Measurements from ENCODE around the gene DIPK2A. TPM values are rescaled to one million over a fixed set of nuclear protein-coding genes. Genes with fewer than 3 reads are reported as not detected.

Gene DIPK2A
- 19.8 TPM for total RNA-seq
- polyA plus RNA-seq = 23.5 TPM
- long read RNA-seq, donor 1, full-length matches to known transcripts = 1 of 1 reads
- long read RNA-seq, donor 1, partial matches to known transcripts = 0 of 1 reads
- long read RNA-seq, donor 1, other reads (novel, unspliced or antisense) = 0 of 1 reads
- long read RNA-seq, donor 2, full-length matches to known transcripts = 13 of 13 reads
- long read RNA-seq, donor 2, partial matches to known transcripts = 0 of 13 reads
- long read RNA-seq, donor 2, other reads (novel, unspliced or antisense) = 0 of 13 reads
- long read RNA-seq, donor 3, full-length matches to known transcripts = 5 of 5 reads
- long read RNA-seq, donor 3, partial matches to known transcripts = 0 of 5 reads
- long read RNA-seq, donor 3, other reads (novel, unspliced or antisense) = 0 of 5 reads
- long read RNA-seq, donor 4, full-length matches to known transcripts = 7 of 32 reads
- long read RNA-seq, donor 4, partial matches to known transcripts = 25 of 32 reads
- long read RNA-seq, donor 4, other reads (novel, unspliced or antisense) = 0 of 32 reads
- long read RNA-seq, donor 5, full-length matches to known transcripts = 11 of 11 reads
- long read RNA-seq, donor 5, partial matches to known transcripts = 0 of 11 reads
- long read RNA-seq, donor 5, other reads (novel, unspliced or antisense) = 0 of 11 reads
- long read RNA-seq, donor 6, full-length matches to known transcripts = 7 of 7 reads
- long read RNA-seq, donor 6, partial matches to known transcripts = 0 of 7 reads
- long read RNA-seq, donor 6, other reads (novel, unspliced or antisense) = 0 of 7 reads
- long read RNA-seq, donor 7, full-length matches to known transcripts = 14 of 14 reads
- long read RNA-seq, donor 7, partial matches to known transcripts = 0 of 14 reads
- long read RNA-seq, donor 7, other reads (novel, unspliced or antisense) = 0 of 14 reads
- long read RNA-seq, donor 8, full-length matches to known transcripts = 4 of 4 reads
- long read RNA-seq, donor 8, partial matches to known transcripts = 0 of 4 reads
- long read RNA-seq, donor 8, other reads (novel, unspliced or antisense) = 0 of 4 reads
- long read RNA-seq, donor 9, full-length matches to known transcripts = 4 of 4 reads
- long read RNA-seq, donor 9, partial matches to known transcripts = 0 of 4 reads
- long read RNA-seq, donor 9, other reads (novel, unspliced or antisense) = 0 of 4 reads
- long read RNA-seq, donor 10, full-length matches to known transcripts = 10 of 10 reads
- long read RNA-seq, donor 10, partial matches to known transcripts = 0 of 10 reads
- long read RNA-seq, donor 10, other reads (novel, unspliced or antisense) = 0 of 10 reads

GRCh38 chr3:143971359-143972154 is at the start of gene DIPK2A:
TSS of gene DIPK2A (plus strand) at chr3:143971823. CDS start at chr3:143972333, 510 bp downstream.
- DNase-seq (ENCODE audit: low read depth in 6 of 9, low spot score in 9 of 9) = peak; percentile 92 to 99 (median 95)
- no peaks in the 10 kb centered on the region for H3K4me1 ChIP-seq (ENCODE audit: control insufficient read depth in 2 of 2, insufficient read depth in 2 of 2, low read length in 2 of 2)
- under 1% methylated on average over 71 of the region's 71 CpGs for WGBS

GRCh38 chr3:143924522-143925285 is 46.9 kb upstream of the DIPK2A start:
- Histone ChIP-seq H3K27me3 (ENCODE audit: control insufficient read depth in 2 of 2, insufficient read depth in 1 of 2, low read length in 1 of 2) (no peaks in the 10 kb centered on the region), H3K9me3 (ENCODE audit: control insufficient read depth in 2 of 2, insufficient read depth in 1 of 2, low read length in 1 of 2) (no peaks in the 10 kb centered on the region), H3K27ac (ENCODE audit: low read depth in 1 of 2, low read length in 1 of 2) (no peak overlapping the region), H3K4me3 (ENCODE audit: low read length in 2 of 2) (no peak overlapping the region), H3K4me1 (ENCODE audit: control insufficient read depth in 2 of 2, insufficient read depth in 2 of 2, low read length in 2 of 2) (no peaks in the 10 kb centered on the region), H3K36me3 (ENCODE audit: control insufficient read depth in 2 of 2, insufficient read depth in 2 of 2, low read length in 1 of 2) (no peaks in the 10 kb centered on the region)
- no peak for DNase-seq (ENCODE audit: low read depth in 6 of 9, low spot score in 9 of 9)
- WGBS = 74% methylated on average over 9 of the region's 9 CpGs

More at GRCh38 chr3:143971359-143972154, at the start of gene DIPK2A:
- Histone ChIP-seq H3K27ac (ENCODE audit: low read depth in 1 of 2, low read length in 1 of 2) (peak within 1 kb of the TSS; percentile 98 to 99), H3K36me3 (ENCODE audit: control insufficient read depth in 2 of 2, insufficient read depth in 2 of 2, low read length in 1 of 2) (no peaks in the 10 kb centered on the region), H3K4me3 (ENCODE audit: low read length in 2 of 2) (peak within 1 kb of the TSS; percentile 72 to 90), H3K27me3 (ENCODE audit: control insufficient read depth in 2 of 2, insufficient read depth in 1 of 2, low read length in 1 of 2) (no peaks in the 10 kb centered on the region), H3K9me3 (ENCODE audit: control insufficient read depth in 2 of 2, insufficient read depth in 1 of 2, low read length in 1 of 2) (peaks cover 0 to 3% of the 10 kb centered on the region in 2 donors)

- 92% methylated on average over 1 of the region's 1 CpG for WGBS
Measured at GRCh38 chr3:143928056-143928455, 43.6 kb upstream of the DIPK2A start.

GRCh38 chr3:143928541-143929255 is 42.9 kb upstream of the DIPK2A start:
- no peak for DNase-seq (ENCODE audit: low read depth in 6 of 9, low spot score in 9 of 9)
- H3K27me3 ChIP-seq (ENCODE audit: control insufficient read depth in 2 of 2, insufficient read depth in 1 of 2, low read length in 1 of 2) = no peaks in the 10 kb centered on the region
- no peaks in the 10 kb centered on the region for H3K9me3 ChIP-seq (ENCODE audit: control insufficient read depth in 2 of 2, insufficient read depth in 1 of 2, low read length in 1 of 2)
- no peak overlapping the region for H3K4me3 ChIP-seq (ENCODE audit: low read length in 2 of 2)
- H3K27ac ChIP-seq (ENCODE audit: low read depth in 1 of 2, low read length in 1 of 2) = no peak overlapping the region
- H3K36me3 ChIP-seq (ENCODE audit: control insufficient read depth in 2 of 2, insufficient read depth in 2 of 2, low read length in 1 of 2) = no peaks in the 10 kb centered on the region
- H3K4me1 ChIP-seq (ENCODE audit: control insufficient read depth in 2 of 2, insufficient read depth in 2 of 2, low read length in 2 of 2) = no peaks in the 10 kb centered on the region
- WGBS = 96% methylated on average over 3 of the region's 3 CpGs

More at GRCh38 chr3:143928056-143928455, 43.6 kb upstream of the DIPK2A start:
- H3K27ac ChIP-seq (ENCODE audit: low read depth in 1 of 2, low read length in 1 of 2) = no peak overlapping the region
- no peak overlapping the region for H3K4me3 ChIP-seq (ENCODE audit: low read length in 2 of 2)
- H3K9me3 ChIP-seq (ENCODE audit: control insufficient read depth in 2 of 2, insufficient read depth in 1 of 2, low read length in 1 of 2) = no peaks in the 10 kb centered on the region
- no peaks in the 10 kb centered on the region for H3K36me3 ChIP-seq (ENCODE audit: control insufficient read depth in 2 of 2, insufficient read depth in 2 of 2, low read length in 1 of 2)
- no peaks in the 10 kb centered on the region for H3K27me3 ChIP-seq (ENCODE audit: control insufficient read depth in 2 of 2, insufficient read depth in 1 of 2, low read length in 1 of 2)
- no peaks in the 10 kb centered on the region for H3K4me1 ChIP-seq (ENCODE audit: control insufficient read depth in 2 of 2, insufficient read depth in 2 of 2, low read length in 2 of 2)
- DNase-seq (ENCODE audit: low read depth in 6 of 9, low spot score in 9 of 9) = no peak

GRCh38 chr3:143934791-143935190 is 36.8 kb upstream of the DIPK2A start:
- WGBS = 67% methylated on average over 3 of the region's 3 CpGs
- no peaks in the 10 kb centered on the region for H3K36me3 ChIP-seq (ENCODE audit: control insufficient read depth in 2 of 2, insufficient read depth in 2 of 2, low read length in 1 of 2)
- no peak overlapping the region for H3K4me3 ChIP-seq (ENCODE audit: low read length in 2 of 2)
- DNase-seq (ENCODE audit: low read depth in 6 of 9, low spot score in 9 of 9) = no peak
- no peaks in the 10 kb centered on the region for H3K4me1 ChIP-seq (ENCODE audit: control insufficient read depth in 2 of 2, insufficient read depth in 2 of 2, low read length in 2 of 2)
- no peak overlapping the region for H3K27ac ChIP-seq (ENCODE audit: low read depth in 1 of 2, low read length in 1 of 2)
- H3K9me3 ChIP-seq (ENCODE audit: control insufficient read depth in 2 of 2, insufficient read depth in 1 of 2, low read length in 1 of 2) = no peaks in the 10 kb centered on the region
- no peaks in the 10 kb centered on the region for H3K27me3 ChIP-seq (ENCODE audit: control insufficient read depth in 2 of 2, insufficient read depth in 1 of 2, low read length in 1 of 2)

- H3K27me3 ChIP-seq (ENCODE audit: control insufficient read depth in 2 of 2, insufficient read depth in 1 of 2, low read length in 1 of 2) = no peaks in the 10 kb centered on the region
- DNase-seq (ENCODE audit: low read depth in 6 of 9, low spot score in 9 of 9) = no peak
- WGBS = 89% methylated on average over 1 of the region's 1 CpG
Measured at GRCh38 chr3:143935678-143936077, 35.9 kb upstream of the DIPK2A start.

DNA sequence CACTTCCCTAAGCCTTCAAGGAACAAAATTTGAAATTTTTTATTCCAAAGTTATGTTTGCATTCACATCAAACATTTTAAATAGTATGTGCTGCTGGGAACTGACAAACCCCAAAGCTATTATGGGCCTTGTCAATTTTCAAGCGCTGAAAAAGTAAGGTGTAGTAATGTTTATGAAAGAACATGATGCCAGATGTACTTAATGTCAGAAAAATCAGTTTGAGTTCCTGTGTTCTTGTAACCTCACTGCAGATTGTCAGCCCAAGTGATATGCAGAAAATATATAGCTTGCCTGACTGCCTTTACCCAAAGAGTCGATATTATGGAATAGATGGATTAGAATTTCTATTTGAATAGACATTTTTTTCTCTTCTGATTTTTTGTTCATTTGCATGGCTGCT is 20.8 kb upstream of the DIPK2A start:
- no peaks in the 10 kb centered on the region for H3K9me3 ChIP-seq (ENCODE audit: control insufficient read depth in 2 of 2, insufficient read depth in 1 of 2, low read length in 1 of 2)
- H3K4me3 ChIP-seq (ENCODE audit: low read length in 2 of 2) = no peak overlapping the region
- DNase-seq (ENCODE audit: low read depth in 6 of 9, low spot score in 9 of 9) = no peak
- 95% methylated on average over 2 of the region's 2 CpGs for WGBS
- H3K36me3 ChIP-seq (ENCODE audit: control insufficient read depth in 2 of 2, insufficient read depth in 2 of 2, low read length in 1 of 2) = no peaks in the 10 kb centered on the region
- H3K27ac ChIP-seq (ENCODE audit: low read depth in 1 of 2, low read length in 1 of 2) = no peak overlapping the region
- no peaks in the 10 kb centered on the region for H3K4me1 ChIP-seq (ENCODE audit: control insufficient read depth in 2 of 2, insufficient read depth in 2 of 2, low read length in 2 of 2)
- H3K27me3 ChIP-seq (ENCODE audit: control insufficient read depth in 2 of 2, insufficient read depth in 1 of 2, low read length in 1 of 2) = no peaks in the 10 kb centered on the region

More at GRCh38 chr3:143935678-143936077, 35.9 kb upstream of the DIPK2A start:
- Histone ChIP-seq H3K36me3 (ENCODE audit: control insufficient read depth in 2 of 2, insufficient read depth in 2 of 2, low read length in 1 of 2) (no peaks in the 10 kb centered on the region), H3K4me1 (ENCODE audit: control insufficient read depth in 2 of 2, insufficient read depth in 2 of 2, low read length in 2 of 2) (no peaks in the 10 kb centered on the region), H3K27ac (ENCODE audit: low read depth in 1 of 2, low read length in 1 of 2) (no peak overlapping the region), H3K4me3 (ENCODE audit: low read length in 2 of 2) (no peak overlapping the region), H3K9me3 (ENCODE audit: control insufficient read depth in 2 of 2, insufficient read depth in 1 of 2, low read length in 1 of 2) (no peaks in the 10 kb centered on the region)

All from thymus (tissue), 14 donors.